Esophagus muscularis mucosa (tissue), 4 donors: ENCODE measurements around the gene PHACTR4. TPM values are rescaled to one million over a fixed set of nuclear protein-coding genes. Genes with fewer than 3 reads are reported as not detected.
A peak's percentile ranks its signal among the peaks of the same experiment; 100 is the strongest.
"Not testable (repeated sequence)": the region's sequence is repeated elsewhere in the genome, so short reads cannot be mapped to it uniquely, and the experiment has no call there.

Source experiments
- DNase-seq: peaks from one replicate; pipeline ENCODE4 v3.0.0-alpha.2; 2017; ENCODE audit errors: extremely low spot score
- H3K27ac ChIP-seq, 4 donors: fragments of 200-600 bp; sonication (generic); replicated peaks in 1 of 4; 1 replicate in 3 of 4; 2 replicates in 1 of 4; pipeline ENCODE4 v1.5.1; 2016 to 2019; ENCODE audit warnings: mild to moderate bottlenecking in 1 of 4
- H3K27me3 ChIP-seq, 4 donors: fragments of 200-600 bp; sonication (generic); one replicate each; pipeline versions ENCODE4 v1.5.1 to v1.6.0; 2016 to 2019
- H3K36me3 ChIP-seq, 4 donors: fragments of 200-600 bp; sonication (generic); one replicate each; pipeline ENCODE4 v1.5.1; 2016 to 2019
- H3K4me1 ChIP-seq, 4 donors: fragments of 200-600 bp; sonication (generic); one replicate each; pipeline ENCODE4 v1.5.1; 2016 to 2019
- H3K4me3 ChIP-seq, 4 donors: fragments of 200-600 bp; sonication (generic); 1 replicate in 2 of 4; 2 replicates in 2 of 4; pipeline ENCODE4 v1.5.1; 2016 to 2019; ENCODE audit warnings: mild to moderate bottlenecking in 4 of 4, moderate library complexity in 1 of 4
- H3K9me3 ChIP-seq, 4 donors: fragments of 200-600 bp; sonication (generic); 1 replicate in 3 of 4; 2 replicates in 1 of 4; pipeline ENCODE4 v1.5.1; 2016 to 2019
- EP300 ChIP-seq: sonication (generic); formaldehyde crosslinking; IDR thresholded peaks from one replicate; pipeline ENCODE4 v1.6.1; 2017; ENCODE audit warnings: antibody characterized with exemption
- POLR2A ChIP-seq: fragments of 450-650 bp; IDR thresholded peaks from one replicate; pipeline ENCODE4 v1.6.1; 2017; ENCODE audit warnings: antibody characterized with exemption, moderate library complexity, mild to moderate bottlenecking, low read depth
- POLR2AphosphoS5 ChIP-seq, 2 donors: sonication (generic); formaldehyde crosslinking; IDR thresholded peaks; one replicate each; pipeline ENCODE4 v1.6.1; 2017; ENCODE audit warnings: antibody characterized with exemption in 2 of 2
- WGBS: methylation state at CpG from one replicate; pipeline ENCODE4 v1.1.5; 2018; 5-methylcytosine and 5-hydroxymethylcytosine counted together
- intact Hi-C: fragments of 100-400 bp; cut with DNase I; formaldehyde crosslinking; loops from one replicate; pipeline ENCODE4 v1.15.1; 2023
- total RNA-seq, 4 donors: library from RNA; depleted of rRNA; stranded (reverse); fragments of >200 nt; gene quantifications; one replicate each; pipeline versions ENCODE4 v1.1.0 to v1.2.1, GENCODE V29; 2016
- TF ChIP-seq, protein P1 (sequence below), 3 experiments: fragments of 200-600 bp in 2 of 3; fragments of 450-650 bp in 1 of 3; sonication (generic) in 2 of 3; IDR thresholded peaks; one replicate each; pipeline ENCODE4 v1.5.1; 2017 to 2019; ENCODE audit warnings: antibody characterized with exemption in 3 of 3, mild to moderate bottlenecking in 2 of 3, moderate library complexity in 1 of 3

Gene PHACTR4
- total RNA-seq, 4 donors from 2014 or later = 21.0 to 32.4 (median 27.7) TPM

DNA sequence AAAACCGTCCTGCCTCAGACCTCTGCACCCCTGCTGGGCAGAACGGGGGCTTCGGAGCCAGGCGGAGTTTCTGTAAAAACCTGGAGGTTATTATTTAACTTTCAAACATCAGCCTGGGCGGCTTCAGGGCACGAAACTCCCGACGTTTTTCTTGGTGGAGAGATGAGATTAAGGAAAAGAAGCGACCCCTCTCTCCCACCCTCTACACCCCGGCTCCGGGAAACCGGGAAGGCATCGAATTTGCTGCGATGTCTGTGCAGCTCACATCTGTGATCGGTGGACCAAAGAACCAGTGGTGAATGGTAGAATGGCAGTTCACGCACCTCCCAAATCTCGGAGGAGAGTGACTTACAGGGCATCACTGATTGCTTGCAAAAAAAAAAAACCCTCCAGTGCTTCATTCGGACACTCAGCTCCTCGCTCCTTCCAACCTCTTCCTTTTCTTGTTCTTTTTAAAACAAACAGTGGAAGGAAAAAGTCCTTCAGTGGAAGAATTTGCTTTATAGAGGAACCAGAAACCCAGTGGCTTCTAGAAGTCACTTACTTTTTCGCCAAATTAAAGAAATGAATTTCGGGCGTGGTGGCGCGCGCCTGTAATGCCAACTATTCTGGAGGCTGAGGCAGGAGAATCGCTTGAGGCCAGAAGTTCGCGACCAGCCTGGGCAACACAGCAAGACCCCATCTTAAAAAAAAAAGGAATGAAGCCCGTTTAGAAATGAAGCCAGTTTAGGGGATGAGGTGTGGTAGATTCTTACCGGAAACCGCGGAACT lies 884 bp downstream of the PHACTR4 start:
- DNase-seq = no peak
- 33% methylated on average over 32 of the region's 32 CpGs for WGBS
- Histone ChIP-seq H3K4me3 (peak overlapping the region; percentile 81 to 92 (median 88)), H3K36me3 (no peaks in the 10 kb centered on the region), H3K27ac (peak overlapping the region; percentile 92 to 98 (median 94)), H3K9me3 (no peaks in the 10 kb centered on the region), H3K4me1 (peaks cover 10 to 47% (median 41%) of the 10 kb centered on the region in 4 donors), H3K27me3 (no peaks in the 10 kb centered on the region)
- TF ChIP-seq EP300 = no peak
- TF ChIP-seq, protein P1, sequence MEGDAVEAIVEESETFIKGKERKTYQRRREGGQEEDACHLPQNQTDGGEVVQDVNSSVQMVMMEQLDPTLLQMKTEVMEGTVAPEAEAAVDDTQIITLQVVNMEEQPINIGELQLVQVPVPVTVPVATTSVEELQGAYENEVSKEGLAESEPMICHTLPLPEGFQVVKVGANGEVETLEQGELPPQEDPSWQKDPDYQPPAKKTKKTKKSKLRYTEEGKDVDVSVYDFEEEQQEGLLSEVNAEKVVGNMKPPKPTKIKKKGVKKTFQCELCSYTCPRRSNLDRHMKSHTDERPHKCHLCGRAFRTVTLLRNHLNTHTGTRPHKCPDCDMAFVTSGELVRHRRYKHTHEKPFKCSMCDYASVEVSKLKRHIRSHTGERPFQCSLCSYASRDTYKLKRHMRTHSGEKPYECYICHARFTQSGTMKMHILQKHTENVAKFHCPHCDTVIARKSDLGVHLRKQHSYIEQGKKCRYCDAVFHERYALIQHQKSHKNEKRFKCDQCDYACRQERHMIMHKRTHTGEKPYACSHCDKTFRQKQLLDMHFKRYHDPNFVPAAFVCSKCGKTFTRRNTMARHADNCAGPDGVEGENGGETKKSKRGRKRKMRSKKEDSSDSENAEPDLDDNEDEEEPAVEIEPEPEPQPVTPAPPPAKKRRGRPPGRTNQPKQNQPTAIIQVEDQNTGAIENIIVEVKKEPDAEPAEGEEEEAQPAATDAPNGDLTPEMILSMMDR (IDR thresholded peaks at IDR 0.05) = peak in 1 of 3 experiments; percentile 29
- intact Hi-C loops = no loop called here

DNA sequence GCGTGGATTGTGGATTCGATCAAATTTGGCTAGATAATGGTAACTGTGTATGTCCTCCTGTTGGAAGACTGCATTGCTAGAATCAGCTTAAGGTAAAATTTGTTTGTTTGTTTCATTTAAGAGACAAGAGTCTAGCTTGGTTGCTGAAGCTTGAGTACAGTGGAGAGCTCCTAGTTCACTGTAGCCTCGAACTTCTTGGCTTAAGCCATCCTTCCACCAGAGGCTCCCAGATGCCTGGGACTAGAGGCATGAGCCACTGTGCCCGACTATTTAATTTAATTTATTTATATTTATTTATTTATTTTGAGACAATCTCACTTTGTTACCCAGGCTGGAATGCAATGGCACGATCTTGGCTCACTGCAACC lies 1.5 kb downstream of the PHACTR4 start:
- peak overlapping the region in 3 of 4 donors; percentile 92 to 98 (median 96) for H3K27ac ChIP-seq
- no peaks in the 10 kb centered on the region for H3K27me3 ChIP-seq
- DNase-seq = no peak
- WGBS = 91% methylated on average over 5 of the region's 5 CpGs
- H3K4me1 ChIP-seq = peaks cover 10 to 47% (median 41%) of the 10 kb centered on the region in 4 donors
- TF ChIP-seq, protein P1 (IDR thresholded peaks at IDR 0.05) = no peak
- TF ChIP-seq EP300 (no peak), POLR2AphosphoS5 (IDR thresholded peaks at IDR 0.05) (no peak), POLR2A (no peak)
- no peaks in the 10 kb centered on the region for H3K9me3 ChIP-seq
- peak overlapping the region in 3 of 4 donors; percentile 81 to 92 (median 84) for H3K4me3 ChIP-seq
- no peaks in the 10 kb centered on the region for H3K36me3 ChIP-seq
- intact Hi-C loops = no loop called here

DNA sequence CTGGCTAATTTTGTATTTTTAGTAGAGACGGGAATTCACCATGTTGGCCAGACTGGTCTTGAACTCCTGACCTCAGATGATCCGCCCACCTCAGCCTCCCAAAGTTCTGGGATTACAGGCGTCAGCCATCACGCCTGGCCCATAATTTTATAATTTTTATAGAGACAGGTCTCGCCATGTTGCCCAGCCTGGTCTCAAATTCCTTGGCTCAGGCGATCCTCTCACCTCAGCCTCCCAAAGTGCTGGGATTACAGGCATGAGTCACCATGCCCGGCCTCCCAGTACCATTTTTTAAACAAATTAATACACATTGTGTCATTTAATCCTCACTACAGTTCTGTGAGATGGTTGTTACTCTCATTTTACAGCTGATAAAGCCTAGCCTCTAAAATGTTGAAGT lies 3.9 kb downstream of the PHACTR4 start:
- 77% methylated on average over 7 of the region's 7 CpGs for WGBS
- DNase-seq, H3K27ac ChIP-seq, H3K27me3 ChIP-seq, H3K9me3 ChIP-seq, H3K4me3 ChIP-seq, intact Hi-C loops, H3K36me3 ChIP-seq: not testable (repeated sequence)
- peaks cover 10 to 47% (median 42%) of the 10 kb centered on the region in 4 donors for H3K4me1 ChIP-seq

DNA sequence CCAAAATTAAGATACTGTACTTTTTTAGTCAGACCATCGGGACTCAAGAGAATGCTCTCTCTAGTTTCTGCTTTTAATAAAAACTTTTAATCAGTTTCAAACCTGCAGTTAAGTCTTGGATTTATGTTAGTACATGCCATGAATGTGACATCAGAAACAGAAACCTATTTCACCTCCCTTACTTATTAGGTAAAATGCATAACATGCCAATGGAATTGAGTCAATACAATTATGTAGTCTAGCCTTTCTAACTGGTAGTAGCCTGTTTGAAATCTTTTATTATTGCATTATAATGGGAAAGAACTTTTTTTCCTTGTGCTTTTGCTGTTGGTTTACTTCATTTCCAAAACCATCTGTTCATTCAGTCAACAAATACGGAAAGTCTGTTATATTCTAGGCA lies 4.8 kb downstream of the PHACTR4 start:
- WGBS = 71% methylated on average over 2 of the region's 2 CpGs
- DNase-seq = no peak
- intact Hi-C loops = no loop called here

DNA sequence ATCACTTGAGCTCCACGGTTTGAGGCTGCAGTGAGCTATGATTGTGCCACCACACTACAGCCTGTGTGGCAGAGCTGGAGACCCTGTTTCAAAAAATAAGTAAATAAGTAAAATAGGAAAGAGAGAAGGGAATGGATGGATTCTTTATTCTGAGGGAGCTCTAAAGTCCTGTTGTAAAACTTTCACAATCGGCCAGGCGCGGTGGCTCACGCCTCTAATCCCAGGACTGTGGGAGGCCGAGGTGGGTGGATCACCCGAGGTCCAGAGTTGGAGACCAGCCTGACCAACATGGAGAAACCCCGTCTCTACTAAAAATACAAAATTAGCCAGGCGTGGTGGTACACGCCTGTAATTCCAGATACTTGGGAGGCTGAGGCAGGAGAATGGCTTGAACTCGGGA lies 6.1 kb downstream of the PHACTR4 start:
- H3K27ac ChIP-seq, intact Hi-C loops, H3K4me3 ChIP-seq, H3K36me3 ChIP-seq, DNase-seq, H3K9me3 ChIP-seq, H3K27me3 ChIP-seq: not testable (repeated sequence)
- 97% methylated on average over 11 of the region's 11 CpGs for WGBS
- H3K4me1 ChIP-seq = peaks cover 8 to 40% (median 36%) of the 10 kb centered on the region in 4 donors

More for the DNA sequence above, 4.8 kb downstream of the PHACTR4 start:
- peaks cover 10 to 46% (median 39%) of the 10 kb centered on the region in 4 donors for H3K4me1 ChIP-seq
- H3K27ac ChIP-seq = no peak overlapping the region
- no peaks in the 10 kb centered on the region for H3K9me3 ChIP-seq
- no peaks in the 10 kb centered on the region for H3K27me3 ChIP-seq
- no peaks in the 10 kb centered on the region for H3K36me3 ChIP-seq
- no peak overlapping the region for H3K4me3 ChIP-seq
- TF ChIP-seq, protein P1 (IDR thresholded peaks at IDR 0.05) = no peak
- TF ChIP-seq POLR2A = no peak
- TF ChIP-seq POLR2AphosphoS5 (IDR thresholded peaks at IDR 0.05) = no peak
- TF ChIP-seq EP300 = no peak

DNA sequence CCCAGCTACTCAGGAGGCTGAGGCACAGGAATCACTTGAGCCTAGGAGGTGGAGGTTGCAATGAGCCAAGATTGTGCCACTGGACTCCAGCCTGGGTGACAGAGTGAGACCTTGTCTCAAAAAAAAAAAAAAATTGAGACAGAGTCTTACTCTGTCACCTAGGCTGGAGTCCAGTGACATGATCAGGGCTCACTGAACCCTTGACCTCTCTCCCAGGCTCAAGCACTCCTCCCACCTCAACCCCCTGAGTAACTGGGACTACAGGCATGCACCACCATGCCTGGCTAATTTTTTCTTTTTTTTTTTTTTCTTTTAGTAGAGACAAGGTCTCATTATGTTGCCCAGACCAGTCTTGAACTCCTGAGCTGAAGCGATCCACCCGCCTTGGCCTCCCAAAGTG lies 6.7 kb downstream of the PHACTR4 start:
- H3K27ac ChIP-seq, DNase-seq, H3K36me3 ChIP-seq, H3K9me3 ChIP-seq, intact Hi-C loops, H3K27me3 ChIP-seq, H3K4me3 ChIP-seq: not testable (repeated sequence)
- H3K4me1 ChIP-seq = peaks cover 2 to 34% (median 30%) of the 10 kb centered on the region in 4 donors
- WGBS = 92% methylated on average over 2 of the region's 2 CpGs
